HEK293T (cell line): ENCODE measurements around the gene MVB12A.

Source experiments
- BHLHE40 ChIP-seq: fragments of 450-650 bp; IDR thresholded peaks from 2 replicates; pipeline ENCODE4 v1.6.1; 2016; ENCODE audit warnings: mild to moderate bottlenecking, moderate library complexity, borderline replicate concordance
- ELF4 ChIP-seq: fragments of 450-650 bp; IDR thresholded peaks from 2 replicates; pipeline ENCODE4 v1.6.1; 2017; ENCODE audit warnings: antibody characterized with exemption
- FOXM1 ChIP-seq: fragments of 450-650 bp; IDR thresholded peaks from 2 replicates; pipeline ENCODE4 v1.6.1; 2017; ENCODE audit warnings: mild to moderate bottlenecking, borderline replicate concordance
- SUZ12 ChIP-seq: fragments of 450-650 bp; IDR thresholded peaks from 2 replicates; pipeline ENCODE4 v1.6.1; 2016; ENCODE audit warnings: mild to moderate bottlenecking

DNA sequence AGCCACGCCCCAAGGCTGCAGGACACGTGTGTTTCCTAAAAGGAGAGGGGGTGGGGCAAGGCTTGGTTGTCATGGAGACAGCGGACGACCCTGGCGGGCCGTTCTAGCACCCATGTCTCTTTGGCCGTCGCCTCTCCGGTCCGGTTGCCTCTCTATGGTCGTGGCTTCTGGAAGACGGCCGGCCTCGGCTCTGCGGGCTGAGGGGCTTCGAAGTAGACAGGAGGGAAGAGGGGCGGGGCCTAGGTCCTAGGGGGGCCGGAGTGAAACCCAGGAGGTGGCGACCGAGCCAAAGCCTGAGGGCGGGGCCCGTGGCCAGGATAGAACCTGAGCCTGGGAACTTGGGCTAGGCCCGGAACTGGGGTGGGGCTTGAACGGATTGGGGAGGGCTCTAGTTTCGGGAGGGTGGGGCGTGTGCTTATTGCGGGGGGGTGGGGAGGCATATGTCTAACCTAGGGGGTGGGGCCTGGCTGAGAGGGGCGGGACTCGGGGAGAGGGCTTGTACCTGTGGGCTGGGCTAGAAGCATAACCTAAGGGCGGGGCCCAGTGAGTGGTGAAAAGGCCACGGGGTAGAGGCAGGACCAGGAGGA is 49.7 kb downstream of the MVB12A start:
- no peak for TF ChIP-seq FOXM1
- no peak for TF ChIP-seq ELF4
- TF ChIP-seq SUZ12: no peak
- no peak for TF ChIP-seq BHLHE40
